HUDEP-2 (cell line): ENCODE data around the gene ZNF19.
A peak's percentile ranks its signal among the peaks of the same experiment; 100 is the strongest.

Source experiments
- DNase-seq, 76 experiments: peaks; one replicate each; lab custom pipeline; 2025; ENCODE audit not compliant: unreplicated experiment in 76 of 76; lab: John Stamatoyannopoulos, UW

The ZNF19 gene

DNA sequence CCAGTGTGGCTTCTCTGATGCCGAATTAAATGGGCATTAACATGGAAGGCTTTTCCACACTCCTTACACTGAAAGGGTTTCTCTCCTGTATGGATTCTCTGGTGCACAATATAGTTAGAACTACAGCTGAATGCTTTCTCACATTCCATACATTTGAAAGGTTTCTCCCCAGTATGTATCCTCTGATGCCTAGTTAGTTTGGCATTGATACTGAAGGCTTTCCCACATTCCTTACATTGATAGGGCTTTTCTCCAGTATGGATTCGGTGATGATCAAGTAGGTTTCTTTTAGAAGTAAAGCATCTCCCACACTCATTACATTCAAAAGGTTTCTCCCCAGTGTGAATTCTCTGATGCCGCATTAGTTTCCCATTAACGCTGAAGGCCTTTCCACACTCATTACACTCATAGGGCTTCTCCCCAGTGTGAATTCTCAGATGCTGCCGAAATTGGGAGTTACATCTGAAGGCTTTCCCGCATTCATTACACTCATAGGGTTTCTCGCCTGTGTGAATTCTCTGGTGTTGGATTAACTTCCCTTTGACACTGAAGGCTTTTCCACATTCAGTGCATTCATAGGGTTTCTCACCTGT lies 40.8 kb downstream of the ZNF19 start:
- no peak for DNase-seq

- no peak for DNase-seq
Observed at GRCh38 chr16:71443714-71444113, 45.4 kb downstream of the ZNF19 start.

DNA sequence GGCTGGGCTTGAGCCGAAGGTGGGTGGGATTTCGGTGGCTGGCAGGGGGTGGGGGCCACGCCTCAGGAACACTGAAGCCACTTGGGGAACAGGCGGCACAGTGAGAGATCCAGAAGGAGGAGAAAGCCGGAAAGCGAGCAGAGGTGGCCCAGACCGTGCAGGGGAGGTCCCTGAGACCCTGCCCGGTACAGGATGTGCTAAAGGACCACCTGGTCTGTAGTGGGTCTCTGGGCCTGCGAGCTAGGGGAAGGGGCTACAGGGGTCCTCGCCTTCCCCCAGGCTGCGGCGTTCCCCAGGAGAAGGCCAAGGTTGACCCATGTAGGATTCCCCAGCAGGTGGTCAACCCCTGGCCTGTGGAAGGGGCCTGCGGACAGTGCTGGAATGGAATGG lies 47.1 kb downstream of the ZNF19 start, which contains the start of gene TLE7:
Gene TLE7, minus strand, starts transcription at position 4 of the 390 bp plus-strand sequence. CDS start 8,730 bp downstream, outside the sequence.
- no peak for DNase-seq

- DNase-seq = peak in 6 of 76 experiments; percentile 3 to 15 (median 7)
Observed at GRCh38 chr16:71441348-71442050, 47.6 kb downstream of the ZNF19 start.

- DNase-seq = peak in 28 of 76 experiments; percentile 2 to 38 (median 17)
Observed at GRCh38 chr16:71440669-71441347, 48.3 kb downstream of the ZNF19 start.

DNA sequence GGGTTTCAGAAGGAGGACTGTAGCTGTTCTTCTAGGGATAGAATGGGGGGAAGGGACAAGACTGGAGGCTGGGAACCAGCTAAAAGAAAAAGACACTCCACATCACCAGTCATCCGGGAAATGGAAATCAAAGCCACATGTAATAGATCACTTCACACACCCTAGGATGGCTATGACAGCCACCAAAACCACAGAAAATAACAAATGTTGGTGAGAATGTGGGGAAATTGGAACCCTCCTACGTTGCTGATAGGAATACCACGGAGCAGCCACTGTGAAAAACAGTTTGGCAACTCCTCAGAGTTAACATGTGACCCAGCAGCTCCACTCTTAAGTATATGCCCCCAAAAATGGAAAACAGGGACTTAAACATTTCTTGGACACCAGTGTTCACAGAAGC lies 49.6 kb downstream of the ZNF19 start:
- DNase-seq = no peak

DNA sequence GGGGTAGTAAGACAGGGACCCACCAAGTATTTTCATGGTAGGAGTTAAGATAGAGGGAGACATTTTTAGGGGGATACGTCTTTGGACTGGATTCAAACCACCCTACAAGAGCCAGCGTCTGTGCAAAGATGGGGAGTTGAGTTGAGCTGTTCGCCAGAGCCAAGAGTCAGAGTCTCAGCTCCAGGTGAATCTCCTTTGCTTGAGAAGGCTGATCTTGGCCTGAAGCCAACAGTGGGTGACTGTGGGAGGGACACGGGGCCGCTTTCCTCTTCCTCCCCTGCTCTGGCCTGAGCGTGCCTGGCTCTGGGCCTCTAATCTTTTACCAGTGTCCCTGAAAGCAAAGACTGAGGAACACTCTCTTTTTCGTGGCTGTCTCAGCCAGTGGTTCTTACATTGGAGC lies 52.7 kb downstream of the ZNF19 start:
- no peak for DNase-seq

GRCh38 chr16:71432906-71433305 lies 56.2 kb downstream of the ZNF19 start:
- no peak for DNase-seq

DNA sequence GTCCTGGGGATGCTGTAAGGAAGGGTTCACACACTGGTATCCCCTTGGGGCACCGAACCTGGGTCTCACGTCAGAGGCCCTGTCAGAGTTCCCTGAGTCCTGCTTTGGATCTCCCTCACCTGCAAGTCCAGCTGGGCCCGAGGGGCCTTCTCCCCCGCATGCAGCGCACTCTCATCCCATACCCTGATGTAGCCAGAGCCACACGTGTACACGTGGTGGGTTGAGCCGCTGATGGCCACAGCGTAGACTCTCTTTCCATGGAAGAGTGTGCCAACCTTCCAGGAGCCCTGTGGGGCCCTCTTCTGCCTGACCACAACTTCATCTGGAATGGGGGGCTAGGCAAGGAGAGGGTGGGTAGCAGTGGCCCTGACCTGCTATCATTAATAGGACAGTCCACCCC lies 57.1 kb downstream of the ZNF19 start:
- no peak for DNase-seq

GRCh38 chr16:71431176-71431575 lies 57.9 kb downstream of the ZNF19 start:
- DNase-seq = peak in 8 of 76 experiments; percentile 3 to 45 (median 12)

DNA sequence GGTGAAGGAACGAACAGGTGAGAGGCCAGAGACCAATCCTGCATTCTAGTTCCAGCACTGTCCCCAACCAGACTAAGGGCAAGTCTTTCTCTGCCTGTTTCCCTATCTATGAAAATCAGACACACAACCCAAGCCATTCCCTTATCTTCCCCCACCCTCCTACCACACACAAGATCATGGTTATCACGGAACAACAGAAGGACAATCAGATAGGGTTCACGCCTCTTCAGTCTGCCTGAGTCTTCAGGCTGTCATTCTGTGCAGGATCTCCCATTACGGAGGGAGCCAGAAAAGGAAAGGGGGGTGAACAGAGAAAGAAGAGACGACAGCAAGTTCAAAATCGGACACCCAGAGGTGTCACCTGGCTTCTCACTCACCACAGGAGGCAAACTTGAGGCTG lies 58.4 kb downstream of the ZNF19 start:
- DNase-seq = peak in 75 of 76 experiments; percentile 16 to 94 (median 68)

GRCh38 chr16:71429581-71429980 lies 59.5 kb downstream of the ZNF19 start:
- no peak for DNase-seq

DNA sequence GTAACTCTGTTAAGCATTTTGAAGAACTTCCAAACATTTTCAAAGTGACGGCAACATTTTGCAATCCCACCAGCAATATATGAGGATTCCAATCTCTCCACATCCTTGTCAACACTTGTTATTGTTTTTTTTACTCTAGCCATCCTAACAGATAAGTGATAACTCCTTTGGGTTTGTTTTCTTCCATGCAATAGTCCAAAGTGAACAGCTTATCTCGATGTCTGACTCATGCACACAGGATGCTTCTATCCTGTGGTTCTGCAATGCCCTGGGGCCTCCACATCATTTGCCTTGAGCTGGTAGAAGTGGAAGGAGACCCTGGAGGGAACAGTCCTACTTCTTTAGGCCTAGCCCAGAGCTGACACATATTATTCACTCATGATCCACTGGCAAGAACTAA lies 60.2 kb downstream of the ZNF19 start:
- peak in 2 of 76 experiments; percentile 4 to 7 for DNase-seq

- no peak for DNase-seq
Observed at GRCh38 chr16:71428385-71428784, 60.7 kb downstream of the ZNF19 start.

- DNase-seq = no peak
Observed at GRCh38 chr16:71426880-71427615, 62.1 kb downstream of the ZNF19 start.

DNA sequence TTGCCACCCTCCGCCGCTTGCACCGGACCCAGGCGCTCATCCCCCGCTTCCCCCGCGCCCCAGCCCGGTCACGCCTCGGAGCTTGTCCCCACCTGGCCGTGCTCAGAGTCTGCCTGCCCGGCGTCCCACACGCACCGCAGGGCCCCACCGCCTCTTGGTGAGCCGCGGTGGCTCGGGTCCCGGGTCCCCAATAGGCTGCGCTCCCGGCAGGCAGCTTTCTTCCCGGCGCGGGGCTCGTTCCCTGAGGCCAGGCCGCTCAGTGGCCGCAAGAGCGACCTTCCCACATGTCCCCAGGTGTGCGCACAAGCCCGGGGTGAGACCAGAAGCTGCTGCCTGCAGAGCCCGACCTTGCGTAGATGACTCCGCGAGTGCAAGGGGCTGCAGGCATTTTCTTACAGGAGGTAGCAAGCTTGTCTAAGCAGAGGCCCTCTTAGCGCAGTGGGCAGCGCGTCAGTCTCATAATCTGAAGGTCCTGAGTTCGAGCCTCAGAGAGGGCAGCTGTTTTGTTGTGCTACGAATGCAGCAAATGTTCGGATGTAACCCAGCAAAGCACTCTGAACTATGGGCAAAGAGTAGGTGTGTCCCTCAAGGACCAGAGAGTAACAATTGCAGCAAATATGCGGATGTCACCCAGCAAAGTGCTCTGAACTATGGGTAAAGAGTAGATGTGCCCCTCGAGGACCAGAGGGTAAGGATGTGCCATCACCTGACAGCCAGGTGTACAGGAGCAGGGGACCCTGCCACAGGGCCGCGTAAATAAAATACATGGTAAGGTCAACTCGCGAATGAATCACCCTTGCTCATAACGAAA lies 62.9 kb downstream of the ZNF19 start:
- peak in 70 of 76 experiments; percentile 7 to 92 (median 44) for DNase-seq

GRCh38 chr16:71425746-71426068 lies 63.4 kb downstream of the ZNF19 start:
- DNase-seq = no peak

- DNase-seq = no peak
Observed at GRCh38 chr16:71424626-71425025, 64.5 kb downstream of the ZNF19 start.

GRCh38 chr16:71423865-71424264 lies 65.3 kb downstream of the ZNF19 start:
- no peak for DNase-seq
